Measurements from ENCODE around the gene NACC1. TPM values are rescaled to one million over a fixed set of nuclear protein-coding genes. Genes with fewer than 3 reads are reported as not detected.

Gene NACC1
- total and polyA plus RNA-seq, 2 of the 13 experiments (the other 11 are each of a cell fraction or from before 2014, with no cell fraction given), result 31.8 to 42.3 TPM

- H3K9me3 ChIP-seq (ENCODE audit: low read length), result no peaks in the 10 kb centered on the region
- DNase-seq (ENCODE audit: low spot score) (no peak), ATAC-seq (no peak), FAIRE-seq (no peak)
- no peak overlapping the region for H3K27ac ChIP-seq (ENCODE audit: extremely low read length, insufficient read depth, low read length)
- TSS peak; percentile 51 for BruUV-seq (replicated peaks)
- H2AFZ ChIP-seq (ENCODE audit: low read length), result no peak overlapping the region
- TF ChIP-seq HMG20A (CRISPR knock-in tag; IDR thresholded peaks at IDR 0.05; ENCODE audit: borderline replicate concordance) (no peak), ZNF382 (CRISPR knock-in tag; IDR thresholded peaks at IDR 0.05; ENCODE audit: borderline replicate concordance) (no peak), HDAC2 (CRISPR knock-in tag; IDR thresholded peaks at IDR 0.05) (no peak), ATF6 (CRISPR knock-in tag; conservative IDR thresholded peaks at IDR 0.05) (no peak), ZFP62 (CRISPR knock-in tag; IDR thresholded peaks at IDR 0.05) (no peak), SNAPC2 (CRISPR knock-in tag; IDR thresholded peaks at IDR 0.05) (no peak), ZNF350 (CRISPR knock-in tag; IDR thresholded peaks at IDR 0.05; ENCODE audit: borderline replicate concordance, low read depth) (no peak), NBN (conservative IDR thresholded peaks at IDR 0.05) (no peak), ZBTB7B (CRISPR knock-in tag; IDR thresholded peaks at IDR 0.05) (no peak), HNF4G (IDR thresholded peaks at IDR 0.05; ENCODE audit: borderline replicate concordance, low read depth, low read length) (no peak), HNF4G (CRISPR knock-in tag; IDR thresholded peaks at IDR 0.05; ENCODE audit: borderline replicate concordance, low read depth) (no peak), ZNF451 (CRISPR knock-in tag; IDR thresholded peaks at IDR 0.05) (no peak), MED1 (CRISPR knock-in tag; IDR thresholded peaks at IDR 0.05) (no peak), NR3C1 (CRISPR knock-in tag; IDR thresholded peaks at IDR 0.05) (no peak), SP1 (IDR thresholded peaks at IDR 0.05) (no peak), SP1 (CRISPR knock-in tag; IDR thresholded peaks at IDR 0.05) (no peak), ZIK1 (CRISPR knock-in tag; IDR thresholded peaks at IDR 0.05; ENCODE audit: borderline replicate concordance, low read depth) (no peak), GTF2F1 (IDR thresholded peaks at IDR 0.05; ENCODE audit: low read length) (no peak), ZBTB10 (CRISPR knock-in tag; IDR thresholded peaks at IDR 0.05; ENCODE audit: borderline replicate concordance) (no peak), ZNF605 (CRISPR knock-in tag; IDR thresholded peaks at IDR 0.05) (no peak)
- H3K4me1 ChIP-seq (ENCODE audit: insufficient read depth, low read length), result peaks cover 9% of the 10 kb centered on the region
- H4K20me1 ChIP-seq (ENCODE audit: insufficient read depth, low read length), result no peaks in the 10 kb centered on the region
- H3K27me3 ChIP-seq (ENCODE audit: control insufficient read depth in 1 of 2, insufficient read depth in 2 of 2, low read length in 2 of 2), result no peaks in the 10 kb centered on the region
- no peak overlapping the region for H3K9ac ChIP-seq (ENCODE audit: insufficient read depth, low read depth, low read length)
- ChIA-PET POLR2A (no interaction called here), CTCF (ENCODE audit: low intra/inter-chr PET ratio, low total read pairs) (no interaction called here)
- intact Hi-C loops (cut with micrococcal nuclease; ENCODE audit: unreplicated experiment), result no loop called here
- peaks cover 27 to 51% of the 10 kb centered on the region in 2 experiments; a peak in 4 of 5 replicates for H3K36me3 ChIP-seq (replicated peaks in 1 of 2; ENCODE audit: control insufficient read depth in 1 of 2, insufficient read depth in 2 of 2, low read length in 2 of 2)
- no peaks in the 10 kb centered on the region for H3K79me2 ChIP-seq (ENCODE audit: insufficient read depth, low read length)
- in situ Hi-C loops (cut with HindIII; ENCODE audit: extremely low pct_ligation_motif_present, low pct_unique_long_range_greater_than_20kb), result no loop called here
- no peak overlapping the region for H3K4me3 ChIP-seq (replicated peaks in 1 of 3; ENCODE audit: insufficient read depth in 1 of 3, low read depth in 2 of 3, low read length in 3 of 3)
- no peak overlapping the region for H3K4me2 ChIP-seq (ENCODE audit: low read depth, low read length)
- 85% methylated on average over 7 of the region's 11 CpGs for WGBS (ENCODE audit: low lambda C conversion rate)
These were observed 21.7 kb downstream of the NACC1 start for GRCh38 chr19:13139633-13140311.

All from HepG2 (cell line).